ENCODE results near the gene SSR1.

Gene SSR1

GRCh38 chr6:7222197-7222596, 90.8 kb downstream of the SSR1 start:
- no peak overlapping the region for H3K27ac ChIP-seq (replicated peaks)

GRCh38 chr6:7219310-7219709, 93.7 kb downstream of the SSR1 start:
- no peaks in the 10 kb centered on the region for H3K27me3 ChIP-seq (ENCODE audit: insufficient read depth, poor library complexity, severe bottlenecking)
- H3K27ac ChIP-seq (replicated peaks) = no peak overlapping the region
- no peak overlapping the region for H3K4me3 ChIP-seq (replicated peaks; ENCODE audit: insufficient read depth, low read length)
- no peak for DNase-seq (ENCODE audit: low read depth in 1 of 2, low spot score in 1 of 2)
- TF ChIP-seq GABPA (IDR thresholded peaks at IDR 0.05; ENCODE audit: low read depth) (no peak), CTCF (IDR thresholded peaks at IDR 0.05; ENCODE audit: insufficient read depth, low read length) (no peak), REST (IDR thresholded peaks at IDR 0.05; ENCODE audit: insufficient replicate concordance, low read depth) (no peak), SPI1 (IDR thresholded peaks at IDR 0.05; ENCODE audit: borderline replicate concordance, low read depth) (no peak), POLR2AphosphoS5 (IDR thresholded peaks at IDR 0.05; ENCODE audit: low read depth) (no peak)

More at GRCh38 chr6:7222197-7222596, 90.8 kb downstream of the SSR1 start:
- DNase-seq (ENCODE audit: low read depth in 1 of 2, low spot score in 1 of 2) = no peak
- Histone ChIP-seq H3K27me3 (ENCODE audit: insufficient read depth, poor library complexity, severe bottlenecking) (no peaks in the 10 kb centered on the region), H3K4me3 (replicated peaks; ENCODE audit: insufficient read depth, low read length) (no peak overlapping the region)
- TF ChIP-seq CTCF (IDR thresholded peaks at IDR 0.05; ENCODE audit: insufficient read depth, low read length) = no peak
- no peak for TF ChIP-seq GABPA (IDR thresholded peaks at IDR 0.05; ENCODE audit: low read depth)
- TF ChIP-seq REST (IDR thresholded peaks at IDR 0.05; ENCODE audit: insufficient replicate concordance, low read depth) = no peak
- no peak for TF ChIP-seq SPI1 (IDR thresholded peaks at IDR 0.05; ENCODE audit: borderline replicate concordance, low read depth)
- TF ChIP-seq POLR2AphosphoS5 (IDR thresholded peaks at IDR 0.05; ENCODE audit: low read depth) = no peak

- Histone ChIP-seq H3K27ac (replicated peaks) (no peak overlapping the region), H3K27me3 (ENCODE audit: insufficient read depth, poor library complexity, severe bottlenecking) (no peaks in the 10 kb centered on the region)
- TF ChIP-seq SPI1 (IDR thresholded peaks at IDR 0.05; ENCODE audit: borderline replicate concordance, low read depth) (no peak), GABPA (IDR thresholded peaks at IDR 0.05; ENCODE audit: low read depth) (no peak), CTCF (IDR thresholded peaks at IDR 0.05; ENCODE audit: insufficient read depth, low read length) (no peak), POLR2AphosphoS5 (IDR thresholded peaks at IDR 0.05; ENCODE audit: low read depth) (no peak), REST (IDR thresholded peaks at IDR 0.05; ENCODE audit: insufficient replicate concordance, low read depth) (no peak)
Measured at GRCh38 chr6:7218406-7218988, 94.5 kb downstream of the SSR1 start.

More at GRCh38 chr6:7218406-7218988, 94.5 kb downstream of the SSR1 start:
- DNase-seq (ENCODE audit: low read depth in 1 of 2, low spot score in 1 of 2) = no peak
- no peak overlapping the region for H3K4me3 ChIP-seq (replicated peaks; ENCODE audit: insufficient read depth, low read length)

All from HL-60 (cell line).